GM12875 (cell line): Measurements from ENCODE around the gene GLB1L.
A peak's percentile ranks its signal among the peaks of the same experiment; 100 is the strongest.

Experiments
- H3K4me3 ChIP-seq: one replicate; pipeline ENCODE4 v1.5.1; 2011; ENCODE audit warnings: low read depth, low read length, control low read depth
- TF ChIP-seq, protein P1 (sequence below): IDR thresholded peaks from 2 replicates; pipeline ENCODE4 v1.5.1; 2011; ENCODE audit warnings: low read depth, mild to moderate bottlenecking, control low read depth, inconsistent platforms, low read length, moderate library complexity, borderline replicate concordance; ENCODE audit not compliant: insufficient read depth

Gene GLB1L

DNA sequence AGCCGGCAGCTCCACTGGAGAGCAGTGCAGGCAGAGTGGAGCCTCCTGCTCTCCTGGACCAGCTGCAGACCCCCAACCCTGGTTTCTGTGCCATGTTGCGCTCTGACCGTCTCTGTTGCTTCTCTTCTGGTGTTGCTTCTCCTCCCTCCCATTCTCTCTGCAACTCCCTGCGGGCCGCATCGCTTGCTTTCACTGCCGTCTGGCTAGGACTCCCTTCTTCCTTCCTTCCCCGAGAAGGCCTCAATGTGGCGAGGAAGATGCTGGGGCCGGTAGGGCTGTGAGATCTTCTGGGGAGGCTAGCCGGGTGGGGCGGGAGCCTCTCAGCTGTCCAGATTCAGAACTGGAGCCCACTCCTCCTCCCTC, 40.1 kb upstream of the GLB1L start:
- TF ChIP-seq, protein P1, sequence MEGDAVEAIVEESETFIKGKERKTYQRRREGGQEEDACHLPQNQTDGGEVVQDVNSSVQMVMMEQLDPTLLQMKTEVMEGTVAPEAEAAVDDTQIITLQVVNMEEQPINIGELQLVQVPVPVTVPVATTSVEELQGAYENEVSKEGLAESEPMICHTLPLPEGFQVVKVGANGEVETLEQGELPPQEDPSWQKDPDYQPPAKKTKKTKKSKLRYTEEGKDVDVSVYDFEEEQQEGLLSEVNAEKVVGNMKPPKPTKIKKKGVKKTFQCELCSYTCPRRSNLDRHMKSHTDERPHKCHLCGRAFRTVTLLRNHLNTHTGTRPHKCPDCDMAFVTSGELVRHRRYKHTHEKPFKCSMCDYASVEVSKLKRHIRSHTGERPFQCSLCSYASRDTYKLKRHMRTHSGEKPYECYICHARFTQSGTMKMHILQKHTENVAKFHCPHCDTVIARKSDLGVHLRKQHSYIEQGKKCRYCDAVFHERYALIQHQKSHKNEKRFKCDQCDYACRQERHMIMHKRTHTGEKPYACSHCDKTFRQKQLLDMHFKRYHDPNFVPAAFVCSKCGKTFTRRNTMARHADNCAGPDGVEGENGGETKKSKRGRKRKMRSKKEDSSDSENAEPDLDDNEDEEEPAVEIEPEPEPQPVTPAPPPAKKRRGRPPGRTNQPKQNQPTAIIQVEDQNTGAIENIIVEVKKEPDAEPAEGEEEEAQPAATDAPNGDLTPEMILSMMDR = no peak
- H3K4me3 ChIP-seq = no peak overlapping the region

DNA sequence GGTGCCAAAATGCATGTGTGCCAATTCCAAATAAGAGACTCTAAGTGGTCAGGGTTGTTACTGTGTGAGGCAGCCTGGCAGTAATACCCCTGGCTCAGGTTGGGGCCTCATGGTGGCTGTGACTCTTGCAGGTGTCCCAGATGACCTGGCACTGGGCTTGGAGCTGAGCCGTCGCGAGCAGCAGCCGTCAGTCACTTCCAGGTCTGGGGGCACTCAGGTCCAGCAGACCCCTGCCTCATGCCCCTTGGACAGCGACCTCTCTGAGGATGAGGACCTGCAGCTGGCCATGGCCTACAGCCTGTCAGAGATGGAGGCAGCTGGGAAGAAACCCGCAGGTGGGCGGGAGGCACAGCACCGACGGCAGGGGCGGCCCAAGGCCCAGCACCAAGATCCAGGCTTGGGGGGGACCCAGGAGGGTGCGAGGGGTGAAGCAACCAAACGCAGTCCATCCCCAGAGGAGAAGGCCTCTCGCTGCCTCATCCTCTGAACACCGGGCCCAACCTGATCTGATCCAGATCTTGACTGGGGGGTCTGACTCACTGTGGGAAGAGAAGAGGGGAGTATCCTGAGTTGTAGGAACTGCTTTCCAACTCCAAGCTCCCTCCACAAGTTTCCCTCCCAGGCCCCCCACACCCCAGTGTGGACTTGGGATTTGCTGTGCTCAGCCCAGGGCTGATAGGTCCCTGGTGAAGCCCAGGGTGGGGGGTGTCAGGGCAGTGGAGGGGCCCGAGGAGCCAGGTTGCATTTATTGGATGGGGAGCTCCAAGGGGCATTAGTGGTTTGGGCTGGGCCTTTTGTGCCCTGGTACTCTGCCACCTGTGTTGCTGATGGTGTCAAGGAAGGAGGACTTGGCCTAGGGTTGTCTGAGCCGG, 39.5 kb upstream of the GLB1L start:
- H3K4me3 ChIP-seq = no peak overlapping the region
- TF ChIP-seq, protein P1 = no peak

DNA sequence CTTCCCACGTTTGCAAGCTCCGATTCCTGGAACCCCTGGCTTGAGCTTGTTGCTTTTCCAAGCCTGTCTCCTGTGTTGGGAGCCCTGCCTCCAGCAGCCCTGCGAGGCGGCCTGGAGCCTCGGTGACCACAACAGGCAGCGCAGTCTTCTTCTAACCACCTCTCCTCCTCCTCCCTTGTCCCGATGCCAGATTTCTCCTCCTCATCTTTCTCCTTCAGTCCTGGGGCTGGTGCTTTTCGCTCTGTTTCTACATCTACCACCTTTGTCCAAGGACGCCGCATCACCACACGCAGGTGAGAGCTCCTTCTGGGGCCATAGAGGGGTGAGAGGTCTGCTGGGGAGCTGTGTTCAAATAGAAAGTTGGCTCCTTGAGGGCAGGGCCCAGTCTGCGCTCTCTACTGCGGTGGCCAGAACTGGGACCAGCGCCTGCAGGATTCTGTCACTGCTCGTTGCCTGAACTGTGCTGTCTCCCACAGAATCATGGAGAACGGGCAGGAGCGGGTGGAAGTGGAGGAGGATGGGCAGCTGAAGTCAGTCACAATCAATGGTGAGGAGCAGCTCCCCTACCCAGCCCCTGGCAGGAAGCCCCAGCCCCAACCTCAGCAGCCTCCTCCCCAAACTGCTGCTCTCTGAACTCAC, 37.8 kb upstream of the GLB1L start:
- H3K4me3 ChIP-seq = no peak overlapping the region
- TF ChIP-seq, protein P1 = no peak

DNA sequence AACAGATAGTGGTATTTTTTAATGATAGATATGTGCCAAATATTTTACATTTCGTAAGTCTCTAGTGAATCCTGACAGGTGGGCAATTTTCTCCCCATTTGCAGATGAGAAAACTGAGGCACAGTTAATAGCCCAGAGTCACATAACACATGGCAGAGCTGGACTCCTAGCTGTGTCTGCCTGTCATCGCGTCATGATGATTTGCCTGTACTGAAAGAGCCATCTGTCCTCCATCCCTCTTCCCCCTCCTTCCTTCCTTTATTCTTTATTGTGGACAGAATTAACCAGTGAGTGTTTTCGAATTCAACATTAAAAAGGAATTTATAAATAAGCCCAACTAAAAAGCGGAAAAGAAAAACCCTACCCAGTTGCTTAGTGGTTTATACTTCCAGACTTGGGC, 37.1 kb upstream of the GLB1L start:
- TF ChIP-seq, protein P1 = no peak
- no peak overlapping the region for H3K4me3 ChIP-seq

DNA sequence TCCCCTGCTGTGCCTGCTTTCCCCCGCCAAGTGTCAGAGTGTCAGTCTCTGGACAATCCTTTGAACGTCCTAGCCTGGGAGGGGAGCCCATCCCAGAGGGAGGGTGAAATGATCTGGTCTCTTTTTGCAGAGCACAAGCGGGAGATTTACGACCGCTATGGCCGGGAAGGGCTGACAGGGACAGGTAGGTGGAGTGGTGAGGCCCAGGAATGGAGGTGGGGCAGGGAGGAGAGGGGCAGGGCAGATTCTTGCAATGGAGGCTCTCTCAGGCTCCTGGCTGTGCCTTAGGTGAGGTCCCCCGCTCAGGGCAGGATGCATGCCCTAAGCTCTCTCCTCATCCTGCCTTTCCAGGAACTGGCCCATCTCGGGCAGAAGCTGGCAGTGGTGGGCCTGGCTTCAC, 36.3 kb upstream of the GLB1L start:
- TF ChIP-seq, protein P1 = no peak
- no peak overlapping the region for H3K4me3 ChIP-seq

DNA sequence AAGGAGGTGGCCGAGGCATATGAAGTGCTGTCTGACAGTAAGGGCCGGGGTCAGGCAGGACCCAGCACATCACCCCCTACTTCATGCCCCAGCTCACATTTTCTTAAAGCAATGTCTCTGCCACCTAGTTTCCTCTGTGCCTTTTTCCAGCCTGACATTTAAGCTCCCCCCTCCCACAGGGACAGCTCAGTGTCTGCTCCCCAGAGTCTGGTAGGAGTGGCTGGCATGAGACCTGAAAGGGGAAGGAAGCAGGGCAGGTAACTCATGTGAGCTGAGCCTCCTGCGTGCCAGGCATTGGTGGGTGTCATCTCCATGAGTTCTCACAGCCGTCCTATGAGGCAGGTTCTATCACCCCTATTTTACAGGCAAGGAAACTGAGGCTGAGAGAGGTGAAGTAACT, 35.4 kb upstream of the GLB1L start:
- H3K4me3 ChIP-seq = no peak overlapping the region
- TF ChIP-seq, protein P1 = no peak

DNA sequence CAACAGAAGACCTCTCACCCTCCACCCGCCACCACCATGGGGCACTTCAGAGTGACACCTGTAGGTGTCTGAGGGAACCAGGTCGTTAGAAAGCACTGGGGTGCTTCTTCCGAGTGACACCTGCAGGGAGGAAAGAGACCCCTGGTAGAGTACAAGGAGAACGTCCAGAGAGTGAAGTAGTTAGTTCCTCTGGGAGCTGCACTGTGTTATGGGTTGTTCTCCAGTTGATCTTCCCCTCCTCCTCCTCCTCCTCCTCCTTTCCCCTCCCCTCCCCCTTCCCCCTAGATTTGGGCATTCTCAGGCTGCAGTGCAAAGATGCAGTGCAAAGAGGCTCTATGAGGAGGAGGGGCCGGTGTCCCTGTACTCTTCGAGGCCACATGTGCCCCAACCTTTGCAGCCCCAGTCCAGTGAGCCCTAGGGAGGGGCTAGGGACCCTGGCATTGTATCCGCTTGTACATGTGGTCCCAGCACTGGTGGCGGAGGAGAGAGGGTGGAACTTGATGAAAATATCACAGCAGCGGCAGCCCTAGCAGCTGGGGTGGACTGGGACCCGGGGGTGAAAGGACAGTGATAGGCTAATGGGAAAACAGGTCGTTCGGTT, 34.8 kb upstream of the GLB1L start:
- TF ChIP-seq, protein P1 = peak; percentile 28; the same call in 1 of the 2 replicates
- peak overlapping the region; percentile 56 for H3K4me3 ChIP-seq
